ENCODE data around the gene PDZD2. TPM values are rescaled to one million over a fixed set of nuclear protein-coding genes. Genes with fewer than 3 reads are reported as not detected.

PDZD2 gene
- total RNA-seq, 1 experiment from 2014 or later = 0.37 TPM

DNA sequence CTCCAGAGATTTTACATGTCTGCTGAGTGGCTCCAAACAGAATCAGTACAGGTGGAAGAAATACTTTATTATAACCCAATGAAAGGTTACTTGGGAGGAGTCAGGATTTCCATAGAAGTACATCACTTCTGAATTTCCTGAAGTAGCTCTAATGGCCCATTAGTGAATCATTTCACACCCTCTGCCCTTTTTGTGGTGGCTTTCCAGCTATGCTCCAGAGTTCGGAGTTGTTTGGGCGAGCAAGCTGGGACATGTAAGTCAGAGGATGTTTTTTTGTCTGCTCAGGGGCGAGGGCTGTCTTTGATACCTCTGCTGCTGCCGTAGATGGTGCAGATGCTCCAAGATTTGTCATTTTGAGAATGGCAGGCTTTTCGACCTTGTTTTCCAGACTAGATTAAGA lies 309.1 kb downstream of the PDZD2 start:
- ATAC-seq = no peak
- RAD21 ChIA-PET (ENCODE audit: low non-redundant PET in 1 of 2, low total read pairs in 2 of 2, uncharacterized antibody in 2 of 2, unreplicated experiment in 2 of 2) = no interaction called here
- Histone ChIP-seq H3K4me3 (replicated peaks in 1 of 2; ENCODE audit: low read depth in 1 of 2, low read length in 2 of 2) (no peak overlapping the region), H3K4me2 (ENCODE audit: low read length) (no peak overlapping the region), H3K27ac (ENCODE audit: low read depth, low read length) (no peak overlapping the region), H3K9me2 (ENCODE audit: insufficient read depth) (no peaks in the 10 kb centered on the region), H3K36me3 (ENCODE audit: control insufficient read depth in 1 of 2, insufficient read depth in 2 of 2, low read length in 2 of 2) (no peaks in the 10 kb centered on the region), H4K20me1 (ENCODE audit: insufficient read depth) (no peaks in the 10 kb centered on the region), H3K4me1 (ENCODE audit: control insufficient read depth in 1 of 2, insufficient read depth in 2 of 2, low read length in 2 of 2) (no peaks in the 10 kb centered on the region), H3K9ac (ENCODE audit: low read length) (no peak overlapping the region), H3K79me2 (ENCODE audit: insufficient read depth, low read length) (no peaks in the 10 kb centered on the region), H3K27me3 (ENCODE audit: insufficient read depth, low read length) (no peaks in the 10 kb centered on the region), H2AFZ (ENCODE audit: low read depth, low read length, poor library complexity, severe bottlenecking) (no peak overlapping the region), H3K9me3 (ENCODE audit: control insufficient read depth in 1 of 2, insufficient read depth in 1 of 2, low read depth in 1 of 2, low read length in 2 of 2) (no peaks in the 10 kb centered on the region)
- intact Hi-C loops (cut with micrococcal nuclease) = no loop called here
- DNase-seq (ENCODE audit: low read depth, low spot score) = no peak
- POLR2A ChIA-PET = no interaction called here
- CTCF ChIA-PET = no interaction called here
- TF ChIP-seq SIN3A (IDR thresholded peaks at IDR 0.05; ENCODE audit: low read depth) (no peak), EZH2phosphoT487 (IDR thresholded peaks at IDR 0.05; ENCODE audit: borderline replicate concordance) (no peak), ZFX (IDR thresholded peaks at IDR 0.05) (no peak), EGR1 (IDR thresholded peaks at IDR 0.05; ENCODE audit: low read depth) (no peak), POLR2A (IDR thresholded peaks at IDR 0.05; ENCODE audit: borderline replicate concordance, extremely low read depth, insufficient read depth, insufficient read length) (no peak), ZNF274 (IDR thresholded peaks at IDR 0.05; ENCODE audit: low read depth, low read length) (no peak), SP1 (IDR thresholded peaks at IDR 0.05; ENCODE audit: low read depth) (no peak), TCF7L2 (IDR thresholded peaks at IDR 0.05; ENCODE audit: borderline replicate concordance, extremely low read depth, insufficient read depth, insufficient read length) (no peak), CBX3 (IDR thresholded peaks at IDR 0.05; ENCODE audit: low read depth) (no peak)
- TF ChIP-seq, protein P1, sequence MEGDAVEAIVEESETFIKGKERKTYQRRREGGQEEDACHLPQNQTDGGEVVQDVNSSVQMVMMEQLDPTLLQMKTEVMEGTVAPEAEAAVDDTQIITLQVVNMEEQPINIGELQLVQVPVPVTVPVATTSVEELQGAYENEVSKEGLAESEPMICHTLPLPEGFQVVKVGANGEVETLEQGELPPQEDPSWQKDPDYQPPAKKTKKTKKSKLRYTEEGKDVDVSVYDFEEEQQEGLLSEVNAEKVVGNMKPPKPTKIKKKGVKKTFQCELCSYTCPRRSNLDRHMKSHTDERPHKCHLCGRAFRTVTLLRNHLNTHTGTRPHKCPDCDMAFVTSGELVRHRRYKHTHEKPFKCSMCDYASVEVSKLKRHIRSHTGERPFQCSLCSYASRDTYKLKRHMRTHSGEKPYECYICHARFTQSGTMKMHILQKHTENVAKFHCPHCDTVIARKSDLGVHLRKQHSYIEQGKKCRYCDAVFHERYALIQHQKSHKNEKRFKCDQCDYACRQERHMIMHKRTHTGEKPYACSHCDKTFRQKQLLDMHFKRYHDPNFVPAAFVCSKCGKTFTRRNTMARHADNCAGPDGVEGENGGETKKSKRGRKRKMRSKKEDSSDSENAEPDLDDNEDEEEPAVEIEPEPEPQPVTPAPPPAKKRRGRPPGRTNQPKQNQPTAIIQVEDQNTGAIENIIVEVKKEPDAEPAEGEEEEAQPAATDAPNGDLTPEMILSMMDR (IDR thresholded peaks at IDR 0.05 in 2 of 3, conservative IDR thresholded peaks at IDR 0.05 in 1 of 3; ENCODE audit: borderline replicate concordance in 1 of 3, insufficient read depth in 1 of 3, low read depth in 2 of 3, low read length in 2 of 3) = no peak
- TF ChIP-seq, protein P2, sequence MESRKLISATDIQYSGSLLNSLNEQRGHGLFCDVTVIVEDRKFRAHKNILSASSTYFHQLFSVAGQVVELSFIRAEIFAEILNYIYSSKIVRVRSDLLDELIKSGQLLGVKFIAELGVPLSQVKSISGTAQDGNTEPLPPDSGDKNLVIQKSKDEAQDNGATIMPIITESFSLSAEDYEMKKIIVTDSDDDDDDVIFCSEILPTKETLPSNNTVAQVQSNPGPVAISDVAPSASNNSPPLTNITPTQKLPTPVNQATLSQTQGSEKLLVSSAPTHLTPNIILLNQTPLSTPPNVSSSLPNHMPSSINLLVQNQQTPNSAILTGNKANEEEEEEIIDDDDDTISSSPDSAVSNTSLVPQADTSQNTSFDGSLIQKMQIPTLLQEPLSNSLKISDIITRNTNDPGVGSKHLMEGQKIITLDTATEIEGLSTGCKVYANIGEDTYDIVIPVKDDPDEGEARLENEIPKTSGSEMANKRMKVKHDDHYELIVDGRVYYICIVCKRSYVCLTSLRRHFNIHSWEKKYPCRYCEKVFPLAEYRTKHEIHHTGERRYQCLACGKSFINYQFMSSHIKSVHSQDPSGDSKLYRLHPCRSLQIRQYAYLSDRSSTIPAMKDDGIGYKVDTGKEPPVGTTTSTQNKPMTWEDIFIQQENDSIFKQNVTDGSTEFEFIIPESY (IDR thresholded peaks at IDR 0.05; ENCODE audit: extremely low read depth, insufficient replicate concordance, low read length) = no peak
- TF ChIP-seq, protein P3, sequence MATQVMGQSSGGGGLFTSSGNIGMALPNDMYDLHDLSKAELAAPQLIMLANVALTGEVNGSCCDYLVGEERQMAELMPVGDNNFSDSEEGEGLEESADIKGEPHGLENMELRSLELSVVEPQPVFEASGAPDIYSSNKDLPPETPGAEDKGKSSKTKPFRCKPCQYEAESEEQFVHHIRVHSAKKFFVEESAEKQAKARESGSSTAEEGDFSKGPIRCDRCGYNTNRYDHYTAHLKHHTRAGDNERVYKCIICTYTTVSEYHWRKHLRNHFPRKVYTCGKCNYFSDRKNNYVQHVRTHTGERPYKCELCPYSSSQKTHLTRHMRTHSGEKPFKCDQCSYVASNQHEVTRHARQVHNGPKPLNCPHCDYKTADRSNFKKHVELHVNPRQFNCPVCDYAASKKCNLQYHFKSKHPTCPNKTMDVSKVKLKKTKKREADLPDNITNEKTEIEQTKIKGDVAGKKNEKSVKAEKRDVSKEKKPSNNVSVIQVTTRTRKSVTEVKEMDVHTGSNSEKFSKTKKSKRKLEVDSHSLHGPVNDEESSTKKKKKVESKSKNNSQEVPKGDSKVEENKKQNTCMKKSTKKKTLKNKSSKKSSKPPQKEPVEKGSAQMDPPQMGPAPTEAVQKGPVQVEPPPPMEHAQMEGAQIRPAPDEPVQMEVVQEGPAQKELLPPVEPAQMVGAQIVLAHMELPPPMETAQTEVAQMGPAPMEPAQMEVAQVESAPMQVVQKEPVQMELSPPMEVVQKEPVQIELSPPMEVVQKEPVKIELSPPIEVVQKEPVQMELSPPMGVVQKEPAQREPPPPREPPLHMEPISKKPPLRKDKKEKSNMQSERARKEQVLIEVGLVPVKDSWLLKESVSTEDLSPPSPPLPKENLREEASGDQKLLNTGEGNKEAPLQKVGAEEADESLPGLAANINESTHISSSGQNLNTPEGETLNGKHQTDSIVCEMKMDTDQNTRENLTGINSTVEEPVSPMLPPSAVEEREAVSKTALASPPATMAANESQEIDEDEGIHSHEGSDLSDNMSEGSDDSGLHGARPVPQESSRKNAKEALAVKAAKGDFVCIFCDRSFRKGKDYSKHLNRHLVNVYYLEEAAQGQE (IDR thresholded peaks at IDR 0.05; ENCODE audit: low read depth) = no peak
- BruUV-seq (replicated peaks) = no TSS peak
